ENCODE data around the gene PPP1R1C.

GRCh38 chr2:182020286-182021070 lies 34.8 kb downstream of the PPP1R1C start:
- TF ChIP-seq, protein P1, sequence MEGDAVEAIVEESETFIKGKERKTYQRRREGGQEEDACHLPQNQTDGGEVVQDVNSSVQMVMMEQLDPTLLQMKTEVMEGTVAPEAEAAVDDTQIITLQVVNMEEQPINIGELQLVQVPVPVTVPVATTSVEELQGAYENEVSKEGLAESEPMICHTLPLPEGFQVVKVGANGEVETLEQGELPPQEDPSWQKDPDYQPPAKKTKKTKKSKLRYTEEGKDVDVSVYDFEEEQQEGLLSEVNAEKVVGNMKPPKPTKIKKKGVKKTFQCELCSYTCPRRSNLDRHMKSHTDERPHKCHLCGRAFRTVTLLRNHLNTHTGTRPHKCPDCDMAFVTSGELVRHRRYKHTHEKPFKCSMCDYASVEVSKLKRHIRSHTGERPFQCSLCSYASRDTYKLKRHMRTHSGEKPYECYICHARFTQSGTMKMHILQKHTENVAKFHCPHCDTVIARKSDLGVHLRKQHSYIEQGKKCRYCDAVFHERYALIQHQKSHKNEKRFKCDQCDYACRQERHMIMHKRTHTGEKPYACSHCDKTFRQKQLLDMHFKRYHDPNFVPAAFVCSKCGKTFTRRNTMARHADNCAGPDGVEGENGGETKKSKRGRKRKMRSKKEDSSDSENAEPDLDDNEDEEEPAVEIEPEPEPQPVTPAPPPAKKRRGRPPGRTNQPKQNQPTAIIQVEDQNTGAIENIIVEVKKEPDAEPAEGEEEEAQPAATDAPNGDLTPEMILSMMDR (IDR thresholded peaks at IDR 0.05): no peak
- no peak for TF ChIP-seq POLR2A (IDR thresholded peaks at IDR 0.05)
